Heart right ventricle (tissue), 16 donors: ENCODE measurements around the gene STAG2. TPM values are rescaled to one million over a fixed set of nuclear protein-coding genes. Genes with fewer than 3 reads are reported as not detected.

Experiments used
- ATAC-seq, 8 donors: fragments of 200-7000 bp; cut with Tn5 transposase; one replicate each; pipeline ENCODE4 v1.9.1; 2020; ENCODE audit warnings: mild to moderate bottlenecking in 8 of 8, moderate library complexity in 8 of 8, moderate number of reproducible peaks in 1 of 8
- DNase-seq, 2 donors: peaks; one replicate each; pipeline ENCODE4 v3.0.0-alpha.2; 2020
- H3K27ac ChIP-seq, 10 donors: fragments of 200-600 bp; sonication (generic) in 2 of 10; one replicate each; pipeline versions ENCODE4 v1.5.0 to v1.8.0; 2020 to 2022; ENCODE audit warnings: mild to moderate bottlenecking in 3 of 10
- H3K27me3 ChIP-seq, 7 donors: fragments of 200-600 bp; one replicate each; pipeline ENCODE4 v1.8.0; 2021 to 2022; ENCODE audit warnings: mild to moderate bottlenecking in 2 of 7
- H3K36me3 ChIP-seq, 9 donors: fragments of 200-600 bp; sonication (generic) in 1 of 9; one replicate each; pipeline versions ENCODE4 v1.5.0 to v1.8.0; 2020 to 2022; ENCODE audit warnings: mild to moderate bottlenecking in 2 of 9
- H3K4me1 ChIP-seq, 9 donors: fragments of 200-600 bp; sonication (generic) in 1 of 9; one replicate each; pipeline versions ENCODE4 v1.5.0 to v1.8.0; 2020 to 2022; ENCODE audit warnings: mild to moderate bottlenecking in 4 of 9
- H3K4me3 ChIP-seq, 10 donors: fragments of 200-600 bp; sonication (generic) in 2 of 10; one replicate each; pipeline versions ENCODE4 v1.5.0 to v1.8.0; 2020 to 2022; ENCODE audit warnings: mild to moderate bottlenecking in 7 of 10, moderate library complexity in 2 of 10
- H3K9me3 ChIP-seq, 11 donors: fragments of 200-600 bp in 10 of 11; sonication (generic) in 2 of 11; one replicate each; pipeline versions ENCODE4 v1.5.0 to v1.8.0; 2013 to 2022; ENCODE audit warnings: mild to moderate bottlenecking in 2 of 11, control low read depth in 1 of 11, moderate library complexity in 1 of 11
- CTCF ChIP-seq, 9 donors: fragments of 200-600 bp; sonication (generic) in 2 of 9; IDR thresholded peaks; one replicate each; pipeline versions ENCODE4 v1.5.0 to v1.8.0; 2021 to 2022; ENCODE audit warnings: antibody characterized with exemption in 9 of 9, mild to moderate bottlenecking in 5 of 9, moderate library complexity in 1 of 9
- WGBS, 2 donors: extraction: QIAGEN DNeasy Blood & Tissue Kit; methylation state at CpG; one replicate each; pipeline ENCODE4 v1.1.7; 2013; ENCODE audit warnings: inconsistent platforms in 1 of 2; 5-methylcytosine and 5-hydroxymethylcytosine counted together
- intact Hi-C, 10 donors: fragments of 100-400 bp; cut with DNase I; formaldehyde crosslinking; loops; one replicate each; pipeline versions ENCODE4 v1.11.1 to v1.14.2; 2022
- polyA plus RNA-seq, 2 donors: library from polyadenylated mRNA; stranded (reverse); fragments of 200-250 nt; gene quantifications; one replicate each; pipeline ENCODE4 v1.2.3, GENCODE V29; 2013
- total RNA-seq, 10 donors: library from RNA; stranded (reverse); fragmentation: NEBNext Ultra II Directional in 3 of 10; extraction: Animal tissue kit (Norgen Biotek cat#: 25700) in 3 of 10; gene quantifications; one replicate each; pipeline versions ENCODE4 v1.2.1 to v1.2.4, GENCODE V29; 2021 to 2023
- donor health status: Arrhythmogenic right ventricular cardiomyopathy.
- donor health status: ischemic (EF 13 %, LVEDD 7.1; RV severe dilation, severe dysfunction).
- donor health status: healthy with polysubstance abuse.
- donor health status: DM: no; HTN: yes; CAD: no.
- donor health status: DM: no; HTN: no; CAD: no.
- donor health status: ischemic (EF 25% LVEDD 6.9; RV normal size, moderate dysfunction).
- donor health status: ischemic (EF 25% LVEDD 5.7; RV mildly dilated, moderate dysfunction).
- donor health status: healthy.
- donor health status: DM: yes; HTN: yes; CAD: no.
- donor health status: Ischemic cardiomyopathy.
- donor health status: ischemic (EF 35%, LVEDD 5.7; RV mildly dilated, moderate dysfunction).
- donor health status: nonischemic (EF 11% LVEDD 7.7; RV severe dilation, severe dysfunction).
- donor health status: DM: yes; HTN: yes; CAD: no.
- donor health status: PGD.
- donor health status: ischemic (EF 29% LVEDD 5.4; RV normal size, mild dysfunction).
- donor health status: nonischemic (EF 23%, LVEDD 6.1; RV moderate dilation, normal function).

Gene STAG2
- total and polyA plus RNA-seq, 12 donors = 10.1 to 36.5 (median 28.3) TPM

GRCh38 chrX:123975180-123975579 is 13.7 kb downstream of the STAG2 start:
- TF ChIP-seq CTCF (IDR thresholded peaks at IDR 0.05) = no peak
- ATAC-seq (no peak), DNase-seq (no peak)
- Histone ChIP-seq H3K27ac (no peak overlapping the region), H3K4me1 (peaks cover 0 to 70% (median 26%) of the 10 kb centered on the region in 9 donors), H3K36me3 (no peaks in the 10 kb centered on the region), H3K4me3 (no peak overlapping the region), H3K9me3 (no peaks in the 10 kb centered on the region), H3K27me3 (no peaks in the 10 kb centered on the region)
- intact Hi-C loops = no loop called here
- WGBS, 2 donors = 82 to 87% methylated on average over 6 of the region's 6 CpGs

GRCh38 chrX:123976706-123977316 is 15.3 kb downstream of the STAG2 start:
- intact Hi-C loops = no loop called here
- H3K36me3 ChIP-seq = no peaks in the 10 kb centered on the region
- ATAC-seq (peak in 4 of 8 donors; percentile 29 to 64 (median 38)), DNase-seq (no peak)
- H3K27me3 ChIP-seq = no peaks in the 10 kb centered on the region
- no peak overlapping the region for H3K27ac ChIP-seq
- no peak overlapping the region for H3K4me3 ChIP-seq
- peak in 5 of 9 donors; percentile 20 to 40 (median 36) for TF ChIP-seq CTCF (IDR thresholded peaks at IDR 0.05)
- peaks cover 0 to 71% (median 32%) of the 10 kb centered on the region in 9 donors for H3K4me1 ChIP-seq
- WGBS, 2 donors = 30 to 33% methylated on average over 1 of the region's 1 CpG
- H3K9me3 ChIP-seq = no peaks in the 10 kb centered on the region

GRCh38 chrX:123983240-123983639 is 21.7 kb downstream of the STAG2 start:
- ATAC-seq = peak in 1 of 8 donors; percentile 19
- H3K4me3 ChIP-seq = no peak overlapping the region
- no peak overlapping the region for H3K27ac ChIP-seq
- H3K9me3 ChIP-seq = no peaks in the 10 kb centered on the region
- WGBS, 2 donors = 6 to 9% methylated on average over 3 of the region's 3 CpGs
- H3K27me3 ChIP-seq = no peaks in the 10 kb centered on the region
- intact Hi-C loops = no loop called here
- no peak for DNase-seq
- H3K4me1 ChIP-seq = peaks cover 0 to 65% (median 17%) of the 10 kb centered on the region in 9 donors
- TF ChIP-seq CTCF (IDR thresholded peaks at IDR 0.05) = no peak
- no peaks in the 10 kb centered on the region for H3K36me3 ChIP-seq

GRCh38 chrX:123986377-123986776 is 24.9 kb downstream of the STAG2 start:
- intact Hi-C loops = no loop called here
- Histone ChIP-seq H3K36me3 (no peaks in the 10 kb centered on the region), H3K27me3 (no peaks in the 10 kb centered on the region), H3K9me3 (no peaks in the 10 kb centered on the region), H3K4me3 (no peak overlapping the region), H3K27ac (no peak overlapping the region), H3K4me1 (peaks cover 0 to 48% (median 6%) of the 10 kb centered on the region in 9 donors)
- DNase-seq = no peak
- no peak for TF ChIP-seq CTCF (IDR thresholded peaks at IDR 0.05)
- 62 to 66% methylated on average over 2 of the region's 2 CpGs for WGBS, 2 donors
- no peak for ATAC-seq
